ENCODE data around the gene NFATC1.

GRCh38 chr18:79388043-79388442, 7.7 kb upstream of the NFATC1 start:
- no peak for TF ChIP-seq KDM1A (IDR thresholded peaks at IDR 0.05; ENCODE audit: low read depth)
- TF ChIP-seq CTCF (IDR thresholded peaks at IDR 0.05): no peak
- TF ChIP-seq REST (IDR thresholded peaks at IDR 0.05): no peak
- no peak for TF ChIP-seq POLR2A (IDR thresholded peaks at IDR 0.05; ENCODE audit: low read length)
- TF ChIP-seq JUN (IDR thresholded peaks at IDR 0.05): no peak
- TF ChIP-seq RAD21 (conservative IDR thresholded peaks at IDR 0.05 in 1 of 2, IDR thresholded peaks at IDR 0.05 in 1 of 2): no peak
- TF ChIP-seq, protein P1, sequence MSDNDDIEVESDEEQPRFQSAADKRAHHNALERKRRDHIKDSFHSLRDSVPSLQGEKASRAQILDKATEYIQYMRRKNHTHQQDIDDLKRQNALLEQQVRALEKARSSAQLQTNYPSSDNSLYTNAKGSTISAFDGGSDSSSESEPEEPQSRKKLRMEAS (IDR thresholded peaks at IDR 0.05): no peak
- TF ChIP-seq HDAC2 (IDR thresholded peaks at IDR 0.05): no peak
- TF ChIP-seq SREBF2 (IDR thresholded peaks at IDR 0.05): no peak
- TF ChIP-seq NR3C1 (IDR thresholded peaks at IDR 0.05): no peak
- TF ChIP-seq USF2 (IDR thresholded peaks at IDR 0.05): no peak
